ENCODE results near the gene ATRIP. TPM values are rescaled to one million over a fixed set of nuclear protein-coding genes. Genes with fewer than 3 reads are reported as not detected.

Gene ATRIP
- total RNA-seq, 3 donors from 2014 or later (not counting 1 experiment from before 2014, with no cell fraction given), result 8.5 to 11.0 (median 10.6) TPM

DNA sequence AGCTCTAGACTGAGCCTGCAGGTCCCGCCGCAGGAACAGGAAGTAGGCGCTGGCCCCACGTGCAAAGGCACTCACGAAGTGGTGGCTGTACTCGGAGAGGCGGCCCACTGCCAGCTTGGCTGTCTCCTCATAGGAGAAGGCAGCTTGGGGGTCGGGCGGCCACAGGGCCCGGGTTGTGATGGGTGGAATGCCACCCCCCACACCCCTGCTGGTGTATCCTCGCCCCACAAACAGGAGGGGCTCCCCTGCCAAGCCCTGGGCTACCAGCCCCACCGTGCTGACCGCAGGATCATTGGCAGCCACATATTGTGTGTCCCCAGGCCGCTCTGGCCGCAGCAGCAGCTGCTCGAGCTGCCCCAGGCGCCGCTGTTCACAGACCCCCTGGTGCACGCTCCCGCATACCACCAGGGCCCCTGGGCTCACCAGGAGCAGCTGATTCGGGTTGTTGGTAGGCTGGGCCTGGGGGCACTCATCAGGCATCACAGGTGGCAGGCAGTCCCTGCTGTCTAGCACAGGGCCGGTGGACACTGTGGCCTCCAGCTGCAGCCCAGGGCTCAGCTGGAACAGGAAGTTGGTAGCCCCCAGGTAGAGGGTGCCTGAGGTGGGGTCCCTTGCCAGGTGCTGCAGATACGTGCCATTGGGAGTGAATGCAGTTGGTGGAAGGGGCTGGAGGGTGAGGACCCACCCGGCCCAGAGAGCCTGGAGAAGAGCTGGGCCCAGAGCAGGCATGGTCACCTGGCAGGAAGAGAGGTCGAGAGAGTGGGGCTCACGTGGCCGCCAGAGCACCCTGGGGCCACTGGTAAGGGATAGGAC, 22.4 kb upstream of the ATRIP start:
- Histone ChIP-seq H3K27me3 (ENCODE audit: control insufficient read depth, insufficient read depth, low read length) (no peaks in the 10 kb centered on the region), H3K4me3 (ENCODE audit: low read length) (no peak overlapping the region), H3K36me3 (ENCODE audit: control insufficient read depth, insufficient read depth, low read length) (no peaks in the 10 kb centered on the region), H3K4me1 (ENCODE audit: control insufficient read depth, insufficient read depth, low read length) (peaks cover 4% of the 10 kb centered on the region), H3K27ac (ENCODE audit: low read length) (no peak overlapping the region), H3K9me3 (ENCODE audit: control insufficient read depth, insufficient read depth, low read length) (no peaks in the 10 kb centered on the region)
- no peak for ATAC-seq
- Mint-ChIP-seq H3K27me3 (ENCODE audit: low read depth in 2 of 2) (peaks cover 0 to 5% of the 10 kb centered on the region in 2 donors), H3K4me3 (no peak overlapping the region), H3K4me1 (peaks cover 0 to 15% of the 10 kb centered on the region in 2 donors), H3K36me3 (no peaks in the 10 kb centered on the region), H3K9me3 (no peaks in the 10 kb centered on the region), H3K27ac (peak overlapping the region in 1 of 2 donors; percentile 13)
- DNase-seq, result no peak
- TF ChIP-seq, protein P1, sequence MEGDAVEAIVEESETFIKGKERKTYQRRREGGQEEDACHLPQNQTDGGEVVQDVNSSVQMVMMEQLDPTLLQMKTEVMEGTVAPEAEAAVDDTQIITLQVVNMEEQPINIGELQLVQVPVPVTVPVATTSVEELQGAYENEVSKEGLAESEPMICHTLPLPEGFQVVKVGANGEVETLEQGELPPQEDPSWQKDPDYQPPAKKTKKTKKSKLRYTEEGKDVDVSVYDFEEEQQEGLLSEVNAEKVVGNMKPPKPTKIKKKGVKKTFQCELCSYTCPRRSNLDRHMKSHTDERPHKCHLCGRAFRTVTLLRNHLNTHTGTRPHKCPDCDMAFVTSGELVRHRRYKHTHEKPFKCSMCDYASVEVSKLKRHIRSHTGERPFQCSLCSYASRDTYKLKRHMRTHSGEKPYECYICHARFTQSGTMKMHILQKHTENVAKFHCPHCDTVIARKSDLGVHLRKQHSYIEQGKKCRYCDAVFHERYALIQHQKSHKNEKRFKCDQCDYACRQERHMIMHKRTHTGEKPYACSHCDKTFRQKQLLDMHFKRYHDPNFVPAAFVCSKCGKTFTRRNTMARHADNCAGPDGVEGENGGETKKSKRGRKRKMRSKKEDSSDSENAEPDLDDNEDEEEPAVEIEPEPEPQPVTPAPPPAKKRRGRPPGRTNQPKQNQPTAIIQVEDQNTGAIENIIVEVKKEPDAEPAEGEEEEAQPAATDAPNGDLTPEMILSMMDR (IDR thresholded peaks at IDR 0.05), result no peak
- intact Hi-C loops (cut with micrococcal nuclease), result no loop called here
- WGBS (ENCODE audit: insufficient coverage), result 93% methylated on average over 27 of the region's 27 CpGs

DNA sequence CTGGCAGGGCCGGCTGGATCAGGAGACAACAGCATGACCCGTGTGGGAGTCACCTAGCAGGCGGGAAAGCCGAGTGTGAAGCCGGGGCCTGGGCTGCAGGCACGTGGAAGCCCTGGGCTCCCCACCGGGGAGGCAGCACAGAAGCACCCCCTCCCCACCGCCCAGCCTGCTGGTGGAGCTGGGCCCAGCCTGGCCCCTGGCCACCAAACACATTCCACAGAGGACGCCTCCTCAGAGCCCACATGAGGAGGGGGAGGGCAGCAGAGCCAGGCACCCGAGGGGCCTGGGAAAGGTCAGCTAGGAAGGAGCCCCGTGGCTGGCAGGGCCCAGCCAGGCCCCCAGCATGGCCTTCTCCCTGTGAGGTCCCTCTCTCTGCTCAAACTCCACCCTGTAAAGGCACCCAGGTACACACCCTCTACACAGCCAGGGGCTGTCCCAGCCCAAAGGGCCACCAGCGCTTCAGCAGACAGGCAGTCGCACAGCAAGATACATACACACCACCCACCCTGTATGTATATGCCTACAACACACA, 21.2 kb upstream of the ATRIP start:
- TF ChIP-seq, protein P1 (IDR thresholded peaks at IDR 0.05), result no peak
- WGBS (ENCODE audit: insufficient coverage), result 90% methylated on average over 13 of the region's 13 CpGs

DNA sequence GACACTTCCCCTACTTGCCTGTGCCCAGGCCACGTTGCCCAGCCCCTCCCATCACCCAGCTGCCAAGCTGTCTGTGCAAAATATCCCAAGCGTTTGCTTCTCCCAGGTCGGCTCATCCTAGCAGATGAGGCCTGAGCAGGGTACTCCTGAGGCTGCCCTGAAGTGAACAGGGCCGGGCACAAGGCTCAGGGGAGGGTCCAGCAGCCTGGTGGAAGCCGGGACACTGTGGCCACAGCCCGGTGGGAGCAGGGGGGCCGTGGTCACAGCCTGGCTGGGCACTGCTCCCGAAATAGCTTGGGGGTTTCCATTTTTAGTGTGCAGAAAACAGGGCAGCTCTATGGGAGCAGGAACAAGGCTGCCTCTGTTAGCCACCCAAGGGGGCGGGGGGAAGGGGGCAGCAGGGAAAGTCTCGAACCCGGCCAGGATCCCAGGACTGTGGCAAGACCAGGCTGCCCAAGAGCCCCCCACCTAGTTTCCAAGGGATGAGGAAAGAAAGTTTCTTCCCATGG, 20.1 kb upstream of the ATRIP start:
- no peaks in the 10 kb centered on the region for H3K36me3 Mint-ChIP-seq
- Histone ChIP-seq H3K36me3 (ENCODE audit: control insufficient read depth, insufficient read depth, low read length) (no peaks in the 10 kb centered on the region), H3K9me3 (ENCODE audit: control insufficient read depth, insufficient read depth, low read length) (no peaks in the 10 kb centered on the region)

More for the DNA sequence above, 21.2 kb upstream of the ATRIP start:
- Mint-ChIP-seq H3K9me3 (no peaks in the 10 kb centered on the region), H3K27me3 (ENCODE audit: low read depth in 2 of 2) (peaks cover 0 to 5% of the 10 kb centered on the region in 2 donors), H3K4me3 (no peak overlapping the region), H3K36me3 (no peaks in the 10 kb centered on the region), H3K27ac (no peak overlapping the region), H3K4me1 (peaks cover 0 to 22% of the 10 kb centered on the region in 2 donors)
- no peaks in the 10 kb centered on the region for H3K9me3 ChIP-seq (ENCODE audit: control insufficient read depth, insufficient read depth, low read length)
- ATAC-seq (no peak), DNase-seq (no peak)
- H3K27ac ChIP-seq (ENCODE audit: low read length), result no peak overlapping the region
- intact Hi-C loops (cut with micrococcal nuclease), result no loop called here
- no peak overlapping the region for H3K4me3 ChIP-seq (ENCODE audit: low read length)
- H3K27me3 ChIP-seq (ENCODE audit: control insufficient read depth, insufficient read depth, low read length), result no peaks in the 10 kb centered on the region
- H3K4me1 ChIP-seq (ENCODE audit: control insufficient read depth, insufficient read depth, low read length), result peaks cover 11% of the 10 kb centered on the region
- H3K36me3 ChIP-seq (ENCODE audit: control insufficient read depth, insufficient read depth, low read length), result no peaks in the 10 kb centered on the region

More for the DNA sequence above, 20.1 kb upstream of the ATRIP start:
- Mint-ChIP-seq H3K4me1 (peaks cover 0 to 33% of the 10 kb centered on the region in 2 donors), H3K27me3 (ENCODE audit: low read depth in 2 of 2) (peaks cover 0 to 5% of the 10 kb centered on the region in 2 donors), H3K4me3 (no peak overlapping the region), H3K27ac (no peak overlapping the region), H3K9me3 (no peaks in the 10 kb centered on the region)
- intact Hi-C loops (cut with micrococcal nuclease), result no loop called here
- Histone ChIP-seq H3K27me3 (ENCODE audit: control insufficient read depth, insufficient read depth, low read length) (no peaks in the 10 kb centered on the region), H3K4me1 (ENCODE audit: control insufficient read depth, insufficient read depth, low read length) (peaks cover 14% of the 10 kb centered on the region), H3K27ac (ENCODE audit: low read length) (no peak overlapping the region), H3K4me3 (ENCODE audit: low read length) (no peak overlapping the region)
- DNase-seq, result no peak
- ATAC-seq, result no peak
- WGBS (ENCODE audit: insufficient coverage), result 72% methylated on average over 11 of the region's 11 CpGs
- TF ChIP-seq, protein P1 (IDR thresholded peaks at IDR 0.05), result no peak
